GM11168 (cell line): ENCODE results near the gene IVD.

Experiments used
- in situ Hi-C: fragments of 300-500 bp; cut with MboI; formaldehyde crosslinking; loops from one replicate; pipeline ENCODE4 v1.12.0; 2022; ENCODE audit warnings: low sequenced_read_pairs; ENCODE audit not compliant: unreplicated experiment

The IVD gene

DNA sequence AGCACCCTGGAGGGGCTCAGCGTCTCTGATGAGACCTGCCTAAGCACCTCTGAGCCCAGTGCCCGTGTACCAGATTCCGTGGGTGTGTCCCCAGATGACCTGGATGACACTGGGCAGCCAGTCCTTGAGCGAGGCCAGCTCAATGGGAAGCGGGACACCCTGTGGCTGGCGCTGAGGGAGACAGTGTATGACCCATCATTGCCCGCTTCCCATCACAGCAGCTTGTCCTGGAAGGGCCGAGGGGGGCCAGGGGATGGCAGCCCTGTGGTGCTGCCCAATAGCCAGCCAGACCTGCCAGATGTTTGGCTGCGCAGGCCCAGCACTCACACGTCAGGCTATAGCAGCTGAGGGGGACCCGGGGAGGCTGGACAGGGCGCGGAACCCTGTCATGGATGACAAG is 35.6 kb upstream of the IVD start:
- in situ Hi-C loops = no loop called here

DNA sequence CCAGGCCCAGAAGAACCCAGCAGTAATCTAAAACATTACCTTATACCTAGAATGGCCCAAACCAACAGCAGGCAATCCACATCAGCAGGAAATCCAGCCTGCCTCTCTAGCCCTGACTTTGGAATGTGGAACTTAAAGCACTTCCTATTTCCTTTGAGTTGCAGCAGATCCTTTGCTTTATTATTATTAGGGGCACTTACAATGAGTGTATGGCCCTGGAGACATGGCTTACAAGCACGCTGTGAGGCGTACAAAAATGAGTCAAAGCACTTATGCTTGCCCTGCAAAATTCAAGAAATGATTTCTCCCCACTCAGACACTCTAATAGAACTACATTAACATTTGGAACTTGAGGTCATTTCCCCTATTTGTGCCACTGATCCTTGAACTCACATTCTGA is 32.6 kb upstream of the IVD start:
- in situ Hi-C loops = no loop called here

DNA sequence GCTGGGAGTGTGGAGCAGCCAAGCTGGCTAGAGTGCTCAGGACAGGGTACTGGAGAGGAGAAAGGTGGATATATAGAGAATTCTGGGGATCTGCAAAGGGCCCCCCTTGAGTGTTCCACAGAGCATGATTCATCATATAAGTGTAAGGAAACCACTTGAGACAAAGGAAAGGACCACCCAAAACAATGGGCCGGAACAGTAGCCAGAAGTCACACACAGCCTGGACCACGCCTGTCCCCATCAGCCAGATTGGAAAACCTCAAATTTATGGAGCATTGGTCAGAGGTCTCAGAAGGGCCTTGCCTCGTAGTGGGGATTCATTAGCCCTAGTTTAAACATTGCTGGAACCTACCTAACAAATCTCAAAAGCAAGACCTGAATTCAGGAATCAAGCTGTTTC is 28.0 kb upstream of the IVD start:
- in situ Hi-C loops = no loop called here

DNA sequence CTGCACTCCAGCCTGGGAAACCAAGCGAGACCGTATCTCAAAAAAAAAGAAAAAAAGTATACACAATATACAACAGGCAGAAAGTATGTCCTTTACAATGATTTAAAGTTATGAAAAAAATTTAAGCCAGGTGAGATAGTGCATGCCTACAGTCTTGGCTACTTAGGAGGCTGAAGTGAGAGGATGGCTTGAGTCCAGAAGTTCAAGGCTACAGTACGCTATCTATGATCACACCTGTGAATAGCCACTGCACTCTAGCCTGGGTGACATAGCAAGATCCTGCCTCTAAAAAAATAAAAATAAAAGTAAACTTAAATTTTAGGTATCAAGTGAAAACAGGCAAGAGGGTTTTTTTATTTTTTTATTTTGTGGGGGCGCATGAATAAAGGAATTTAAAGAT is 26.2 kb upstream of the IVD start:
- in situ Hi-C loops = no loop called here

DNA sequence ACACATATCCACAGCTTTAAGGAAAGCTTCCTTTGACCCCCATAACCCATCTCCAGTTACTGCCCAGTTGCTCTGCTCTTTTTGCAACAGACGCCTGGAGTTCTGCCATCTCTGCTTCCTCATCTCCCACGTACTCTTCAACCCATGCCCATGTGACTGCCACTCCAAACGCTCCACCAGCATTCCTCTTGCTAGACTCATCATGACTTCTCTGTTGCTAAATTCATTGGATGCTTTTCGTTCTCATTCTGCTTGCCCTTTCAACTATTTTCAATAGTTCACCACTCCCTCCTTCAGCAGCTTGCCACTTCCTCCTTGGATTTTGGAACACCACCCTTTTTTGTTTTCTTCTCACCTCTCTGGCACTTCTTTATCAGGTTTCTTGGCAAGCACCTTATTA is 25.7 kb upstream of the IVD start:
- in situ Hi-C loops = no loop called here

DNA sequence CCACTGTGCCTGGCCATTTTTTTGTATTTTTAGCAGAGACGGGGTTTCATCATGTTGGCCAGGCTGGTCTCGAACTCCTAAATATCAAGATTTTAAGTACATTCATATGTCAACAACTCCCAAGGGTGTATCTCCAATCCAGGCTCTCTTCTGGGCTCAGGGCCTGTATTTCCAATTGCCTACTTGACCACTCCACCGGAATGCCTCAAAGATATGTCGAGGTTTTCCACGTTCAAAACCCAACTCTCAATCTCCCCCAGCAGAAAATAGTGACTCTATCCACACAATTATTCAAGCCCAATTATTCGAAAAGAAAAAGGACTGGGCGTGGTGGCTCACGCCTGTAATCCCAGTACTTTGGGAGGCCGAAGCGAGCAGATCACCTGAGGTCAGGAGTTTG is 25.0 kb upstream of the IVD start:
- in situ Hi-C loops = no loop called here

DNA sequence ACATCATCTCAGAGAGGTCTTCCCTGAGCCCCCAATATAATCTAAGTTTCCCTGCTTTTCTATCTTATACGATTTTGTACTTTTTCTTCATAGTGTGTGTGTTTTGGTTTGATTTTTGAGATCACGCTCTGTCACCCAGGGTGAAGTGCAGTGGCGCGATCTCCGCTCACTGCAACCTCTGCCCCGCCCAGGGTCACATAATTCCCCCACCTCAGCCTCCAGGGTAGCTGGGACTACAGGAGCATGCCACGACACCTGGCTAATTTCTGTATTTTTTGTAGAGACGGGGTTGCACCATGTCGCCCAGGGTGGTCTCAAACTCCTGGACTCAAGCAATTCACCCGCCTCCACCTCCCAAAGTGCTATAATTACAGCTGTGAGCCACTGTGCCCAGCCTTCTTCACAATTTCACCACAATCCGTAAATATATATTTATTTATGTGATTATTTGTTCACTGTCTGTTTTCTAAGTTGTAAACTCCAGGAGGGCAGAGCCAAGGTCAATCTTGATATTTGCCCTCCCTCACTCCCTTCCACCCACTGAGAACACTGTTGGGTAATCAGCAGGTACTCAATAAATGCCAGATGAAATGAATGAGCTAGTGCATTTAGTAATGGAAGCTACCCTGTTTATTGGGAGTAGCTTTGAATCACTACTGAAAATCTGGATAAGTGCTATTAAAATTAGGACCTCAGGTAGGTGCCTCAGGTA is 23.6 kb upstream of the IVD start:
- in situ Hi-C loops = no loop called here

DNA sequence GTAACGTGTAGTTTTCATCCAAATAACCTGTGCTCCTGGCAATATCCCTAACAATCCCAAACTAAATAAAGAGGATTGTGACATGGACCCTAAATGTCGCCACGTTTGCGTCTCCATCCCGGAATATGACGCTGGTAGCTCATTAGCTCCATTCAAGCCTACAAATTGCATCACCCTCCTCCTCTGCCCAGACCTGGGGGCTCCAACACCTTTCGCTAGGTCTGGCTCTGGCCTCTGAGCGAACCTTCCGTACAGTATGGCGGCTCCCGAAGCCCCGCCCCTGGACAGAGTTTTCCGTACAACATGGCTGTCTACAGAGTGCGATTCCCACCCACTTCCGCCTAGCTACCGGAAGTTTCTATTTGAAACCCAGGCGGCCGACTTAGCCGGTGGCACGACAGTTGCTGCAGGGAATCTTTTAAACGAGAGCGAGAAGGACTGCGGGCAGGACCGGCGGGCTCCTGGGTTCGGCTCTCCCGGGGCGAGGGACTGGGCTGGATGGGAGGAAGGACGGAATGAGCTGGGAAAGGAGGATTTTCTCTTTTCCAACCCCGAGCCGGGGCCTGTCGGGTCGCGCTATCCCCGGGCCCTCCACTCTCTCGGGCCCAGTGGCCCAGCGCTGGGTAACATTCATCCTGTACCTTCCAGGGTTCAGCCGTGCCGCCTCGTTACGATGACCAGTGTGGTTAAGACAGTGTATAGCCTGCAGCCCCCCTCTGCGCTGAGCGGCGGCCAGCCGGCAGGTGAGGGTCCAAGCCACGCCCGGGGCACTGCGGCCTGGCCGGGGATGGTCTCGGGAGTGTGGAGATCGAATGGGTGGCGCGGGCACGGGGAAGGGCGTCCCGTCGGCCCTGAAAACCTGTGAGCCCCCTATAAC is 22.8 kb upstream of the IVD start, which contains the start of gene KNSTRN:
Gene KNSTRN, plus strand, starts transcription at position 142 of the 877 bp plus-strand sequence. Its CDS starts 115 bp downstream, at position 257.
- in situ Hi-C loops = no loop called here

DNA sequence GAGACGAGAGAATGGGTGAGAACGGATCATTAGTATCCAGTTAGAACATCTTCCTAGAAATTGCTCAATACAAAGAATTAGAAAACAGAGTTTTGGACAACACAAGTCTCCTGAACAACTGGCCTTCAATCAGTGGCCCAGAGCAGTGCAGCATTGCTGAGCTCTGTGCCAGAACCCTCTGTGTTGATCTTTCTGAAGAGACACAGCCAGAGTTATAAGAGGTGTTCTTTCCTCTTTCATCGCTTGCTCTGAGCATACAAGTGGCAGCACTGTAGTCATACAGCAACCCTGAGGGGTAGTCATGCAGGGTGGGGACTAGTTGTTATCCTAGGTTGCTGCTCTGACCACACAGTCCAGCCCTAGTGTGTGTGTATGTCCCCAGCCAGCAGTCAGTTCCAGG is 19.1 kb upstream of the IVD start:
- in situ Hi-C loops = no loop called here

DNA sequence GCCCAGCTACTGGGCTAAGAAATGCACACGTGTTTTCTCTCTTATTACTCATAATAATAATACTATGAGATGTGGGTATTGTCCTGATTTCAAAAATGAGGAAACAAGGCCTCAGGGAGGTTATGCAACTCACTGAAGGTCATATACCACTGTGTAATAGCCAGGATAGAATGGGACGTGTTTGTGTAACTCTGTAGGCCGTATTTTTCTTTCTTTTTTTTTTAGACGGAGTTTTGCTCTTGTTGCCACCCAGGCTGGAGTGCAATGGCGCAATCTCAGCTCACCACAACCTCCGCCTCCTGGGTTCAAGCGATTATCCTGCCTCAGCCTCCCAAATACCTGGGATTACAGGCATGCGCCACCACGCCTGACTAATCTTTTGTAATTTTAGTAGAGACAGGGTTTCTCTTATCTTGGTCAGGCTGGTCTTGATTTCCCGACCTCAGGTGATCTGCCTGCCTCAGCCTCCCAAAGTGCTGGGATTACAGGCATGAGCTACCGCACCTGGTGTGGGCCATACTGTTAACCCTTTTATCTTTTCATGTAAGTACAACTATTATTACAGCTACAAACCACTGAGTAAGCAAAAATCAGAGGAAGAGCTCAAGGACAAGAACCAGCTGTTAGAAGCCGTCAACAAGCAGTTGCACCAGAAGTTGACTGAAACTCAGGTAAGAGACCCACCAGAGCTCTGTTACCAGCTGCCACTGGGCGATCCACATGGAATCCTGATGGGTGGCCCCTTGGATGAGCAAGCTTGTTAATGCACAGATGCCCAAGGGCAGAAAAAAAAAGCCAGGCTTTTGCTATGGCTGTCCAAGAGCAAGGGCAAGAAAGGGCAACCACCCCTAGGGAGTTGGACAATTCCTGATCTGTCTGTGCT is 16.4 kb upstream of the IVD start:
- in situ Hi-C loops = no loop called here

DNA sequence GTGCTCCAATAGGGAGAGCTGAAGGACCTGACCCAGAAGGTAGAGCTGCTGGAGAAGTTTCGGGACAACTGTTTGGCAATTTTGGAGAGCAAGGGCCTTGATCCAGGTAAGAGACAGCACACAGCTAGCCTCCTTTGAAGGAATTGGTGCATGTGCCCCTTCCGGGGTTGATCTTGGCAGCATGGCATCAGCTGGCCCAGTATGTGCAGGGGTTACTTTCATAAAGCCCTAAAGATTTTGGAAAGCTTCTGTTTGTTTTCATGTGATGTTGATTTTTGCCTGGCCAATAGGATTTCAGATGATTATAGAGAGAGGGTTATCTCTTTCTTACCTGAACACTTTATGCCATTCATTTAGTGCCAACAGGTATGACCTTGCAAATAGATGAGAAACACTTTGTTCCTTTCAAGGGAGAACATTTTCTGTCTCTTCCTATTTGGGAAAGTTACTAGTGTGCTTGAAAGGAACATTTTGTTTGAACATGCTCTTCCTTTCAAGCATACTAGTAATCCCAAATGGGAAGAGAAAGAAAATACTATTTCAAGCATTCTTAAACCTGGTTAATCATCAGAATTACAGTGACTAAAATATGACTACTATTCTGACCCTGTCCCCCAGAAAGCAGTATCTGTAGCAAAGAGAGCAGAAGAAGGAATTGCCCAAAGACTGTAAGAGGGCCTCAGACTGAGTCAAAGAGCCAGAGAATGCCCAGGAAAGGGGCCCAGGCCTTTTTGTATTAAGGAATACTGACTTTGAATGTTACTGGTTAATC is 15.6 kb upstream of the IVD start:
- in situ Hi-C loops = no loop called here

DNA sequence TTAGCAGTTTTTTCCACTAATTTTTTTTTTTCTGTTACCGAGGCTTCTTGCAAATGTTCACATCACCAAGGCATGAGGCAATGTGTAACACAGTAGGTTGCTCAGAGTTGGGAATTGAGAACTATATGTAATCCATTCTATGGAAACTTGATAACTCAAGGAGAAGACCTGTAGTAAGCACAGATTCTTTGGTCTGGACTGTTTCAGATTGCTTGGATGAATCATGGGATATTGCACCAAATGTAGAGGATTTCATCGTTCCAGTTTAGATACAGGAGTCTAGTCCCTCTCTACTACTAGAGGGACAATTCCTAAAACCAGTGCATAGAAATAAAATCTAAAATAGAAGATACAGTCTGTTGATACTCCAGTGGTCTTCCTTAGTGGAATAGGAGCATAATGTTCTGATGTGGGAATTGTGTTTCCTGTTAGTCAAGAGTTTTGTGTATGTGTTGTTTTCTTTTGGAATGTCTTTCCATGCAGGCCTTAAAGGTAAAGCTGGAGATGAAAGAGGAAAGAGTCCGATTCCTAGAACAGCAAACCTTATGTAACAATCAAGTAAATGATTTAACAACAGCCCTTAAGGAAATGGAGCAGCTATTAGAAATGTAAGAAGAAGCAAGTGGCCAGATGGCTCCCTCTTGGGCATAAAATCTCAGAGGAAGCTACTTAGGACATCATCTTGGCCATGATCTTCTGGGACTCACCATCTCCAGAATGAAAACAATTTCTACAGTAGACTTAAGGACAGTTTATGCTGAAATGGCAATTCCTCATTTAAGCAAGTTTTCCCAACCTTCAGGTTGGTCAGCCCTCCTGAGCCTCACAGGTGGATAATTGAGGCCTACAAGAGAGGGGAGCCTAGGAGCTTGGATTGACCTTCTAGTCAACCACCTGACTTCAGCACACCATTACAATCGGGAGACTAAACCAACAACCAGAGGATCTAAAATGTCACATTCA is 12.3 kb upstream of the IVD start:
- in situ Hi-C loops = no loop called here

DNA sequence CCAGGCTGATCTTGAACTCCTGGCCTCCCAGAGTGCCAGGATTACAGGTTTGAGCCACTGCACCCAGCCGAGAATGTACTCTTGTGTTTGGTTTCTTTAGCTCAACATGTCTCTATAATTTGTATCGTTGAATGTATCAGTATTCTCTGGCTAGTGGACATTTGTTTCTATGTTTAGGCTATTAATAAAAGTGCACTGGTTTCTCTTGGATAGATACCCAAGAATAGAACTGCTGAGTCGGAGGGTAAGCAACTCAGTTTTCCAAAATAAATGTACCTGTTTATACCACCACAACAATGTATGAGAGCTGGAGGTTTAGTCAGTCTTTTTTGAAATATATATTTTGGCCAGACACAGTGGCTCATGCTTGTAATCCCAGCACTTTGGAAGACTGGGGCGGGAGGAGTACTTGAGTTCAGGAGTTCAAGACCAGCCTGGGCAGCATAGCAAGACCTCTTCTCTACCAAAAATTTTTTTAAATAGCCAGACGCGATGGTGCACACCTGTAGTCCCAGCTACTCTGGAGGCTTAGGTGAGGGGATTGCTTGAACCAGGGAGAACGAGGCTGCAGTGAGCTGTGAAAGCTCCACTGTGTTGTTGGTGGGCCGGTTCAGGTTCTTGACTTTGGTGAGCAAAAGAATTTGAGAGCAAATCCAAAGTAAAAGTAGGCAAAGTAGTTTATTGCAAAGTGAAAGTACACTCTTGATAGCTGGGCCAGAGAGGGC is 7.7 kb upstream of the IVD start:
- in situ Hi-C loops = no loop called here

DNA sequence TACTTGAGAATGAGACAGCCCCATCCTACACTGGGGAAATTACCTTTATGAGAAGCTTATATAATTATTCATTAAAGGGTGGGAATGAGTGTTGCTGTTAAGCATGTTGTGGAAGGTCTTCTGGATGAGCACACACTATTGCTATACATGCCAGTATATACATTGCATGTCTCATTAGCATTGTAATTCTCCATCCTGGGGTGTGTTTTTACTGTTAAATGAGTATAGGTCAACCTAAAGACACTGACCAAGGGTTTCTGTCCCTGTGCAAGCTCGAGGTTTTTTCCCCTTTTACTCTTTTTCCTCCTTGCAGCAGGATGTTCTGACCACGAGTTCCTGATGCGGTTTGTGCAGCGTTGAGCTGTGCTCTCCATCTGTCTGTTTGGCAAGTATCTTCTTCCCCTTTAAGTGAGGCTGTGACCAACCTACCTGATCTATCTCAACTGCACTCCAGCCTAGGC is 7.2 kb upstream of the IVD start:
- in situ Hi-C loops = no loop called here

DNA sequence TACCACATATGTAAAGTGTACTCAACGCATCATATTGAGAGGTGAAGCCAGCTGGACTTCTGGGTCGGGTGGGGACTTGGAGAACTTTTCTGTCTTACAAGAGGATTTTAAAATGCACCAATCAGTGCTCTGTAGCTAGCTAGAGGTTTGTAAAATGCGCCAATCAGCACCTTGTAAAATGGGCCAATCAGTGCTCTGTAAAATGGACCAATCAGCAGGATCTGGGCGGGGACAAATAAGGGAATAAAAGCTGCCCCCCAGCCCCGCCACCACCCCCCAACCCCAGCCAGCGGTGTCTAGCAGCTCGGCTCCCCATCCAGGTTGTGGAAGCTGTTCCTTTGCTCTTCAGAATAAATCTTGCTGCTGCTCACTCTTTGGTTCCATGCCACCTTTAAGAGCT is 6.2 kb upstream of the IVD start:
- in situ Hi-C loops = no loop called here

DNA sequence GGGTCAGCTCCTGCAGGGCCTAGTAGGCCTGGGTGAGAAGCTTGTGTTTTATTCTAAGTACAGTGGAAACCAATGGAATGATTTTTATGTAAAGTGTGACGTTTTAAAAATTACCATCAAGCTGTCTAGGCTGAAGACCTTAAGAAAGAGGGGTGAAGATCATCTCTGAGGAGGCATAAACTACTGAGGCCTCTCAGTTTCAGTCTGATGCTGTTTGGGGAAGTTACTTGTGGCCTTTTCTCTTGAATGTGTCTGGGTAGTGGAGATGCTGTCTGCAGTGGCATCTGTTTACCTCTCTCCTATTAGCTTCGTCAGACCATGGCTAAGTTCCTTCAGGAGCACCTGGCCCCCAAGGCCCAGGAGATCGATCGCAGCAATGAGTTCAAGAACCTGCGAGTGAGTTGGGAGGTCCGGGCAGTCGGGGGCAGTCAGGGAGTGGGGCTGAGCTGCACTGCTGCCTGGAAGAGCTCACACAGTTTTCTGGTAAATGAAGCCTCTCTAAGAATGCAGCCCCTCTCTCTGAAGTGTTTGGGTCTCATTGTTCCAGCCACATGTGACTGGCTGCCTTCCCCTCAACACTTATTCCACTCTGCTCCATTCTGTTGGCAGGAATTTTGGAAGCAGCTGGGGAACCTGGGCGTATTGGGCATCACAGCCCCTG is 1.9 kb downstream of the IVD start:
- in situ Hi-C loops = no loop called here

DNA sequence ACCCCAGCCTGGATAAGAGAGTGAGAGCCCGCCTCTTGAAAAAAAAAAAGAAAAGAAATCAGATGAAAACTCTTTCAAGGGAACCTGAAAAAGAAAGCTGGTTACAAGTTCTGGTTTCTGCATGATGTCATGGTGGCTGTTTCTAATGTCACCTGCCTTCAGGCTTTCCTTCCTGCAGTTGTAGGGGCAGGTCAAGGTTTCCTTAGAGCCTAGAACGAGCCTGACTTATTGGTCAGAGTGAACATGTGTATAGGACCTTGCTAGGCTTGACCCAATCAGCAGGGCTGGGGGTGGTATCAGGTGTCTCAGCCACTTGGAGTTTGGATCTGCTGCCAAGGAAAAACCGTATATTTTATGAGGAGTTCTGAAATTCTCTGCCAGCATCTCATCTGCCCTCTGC is 3.8 kb downstream of the IVD start:
- in situ Hi-C loops = no loop called here

DNA sequence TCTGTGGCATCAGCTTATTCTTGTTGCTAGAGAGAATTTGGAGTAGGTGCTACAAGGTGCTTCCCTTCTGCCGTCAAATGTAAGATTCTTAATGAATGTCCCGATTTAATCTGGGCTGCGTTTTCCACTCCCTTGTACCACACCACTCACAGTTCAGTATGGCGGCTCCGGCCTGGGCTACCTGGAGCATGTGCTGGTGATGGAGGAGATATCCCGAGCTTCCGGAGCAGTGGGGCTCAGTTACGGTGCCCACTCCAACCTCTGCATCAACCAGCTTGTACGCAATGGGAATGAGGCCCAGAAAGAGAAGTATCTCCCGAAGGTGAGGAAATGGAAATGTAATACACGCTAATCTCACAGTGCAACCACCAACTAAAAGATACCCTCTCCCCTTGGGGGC is 4.9 kb downstream of the IVD start:
- in situ Hi-C loops = no loop called here
